ENCODE data around the gene CDYL2. TPM values are rescaled to one million over a fixed set of nuclear protein-coding genes. Genes with fewer than 3 reads are reported as not detected.

The CDYL2 gene
- total and polyA plus RNA-seq, 2 experiments from 2014 or later, result 0.74 to 0.95 TPM

DNA sequence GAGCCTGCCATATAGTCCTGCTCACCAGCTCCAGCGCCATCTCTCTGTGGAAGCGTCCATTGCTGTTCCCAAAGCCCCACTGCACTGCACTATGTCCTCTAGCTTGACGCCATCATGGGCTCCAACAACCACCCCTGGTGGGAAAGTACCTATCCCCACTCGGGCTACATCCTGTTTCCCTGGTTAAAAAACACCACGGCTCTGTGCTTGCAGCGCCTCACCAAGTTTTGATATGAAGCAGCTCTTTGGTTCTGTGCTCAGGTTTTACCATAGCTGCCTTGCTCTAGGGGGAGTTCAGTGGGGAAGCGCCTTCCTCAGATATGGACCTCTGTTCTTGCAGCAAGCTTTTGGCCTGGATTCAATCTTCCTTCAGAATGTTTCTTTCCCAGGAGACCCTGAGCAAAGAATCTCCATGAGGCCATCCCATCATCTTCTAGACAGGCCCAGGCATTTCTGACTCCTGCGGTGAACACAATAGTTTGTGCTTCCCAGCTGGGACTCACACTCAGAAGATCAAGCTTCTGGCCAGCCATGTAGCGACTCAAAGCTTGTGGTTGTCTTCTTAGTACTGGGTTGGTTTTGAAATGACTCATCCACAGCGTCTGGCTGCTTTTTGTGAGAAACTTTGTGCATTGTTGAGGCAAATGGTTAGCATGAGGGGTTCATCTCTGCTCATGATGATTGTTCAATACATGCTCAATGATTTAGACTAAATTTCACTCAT is 224.1 kb downstream of the CDYL2 start:
- TF ChIP-seq, protein P1, sequence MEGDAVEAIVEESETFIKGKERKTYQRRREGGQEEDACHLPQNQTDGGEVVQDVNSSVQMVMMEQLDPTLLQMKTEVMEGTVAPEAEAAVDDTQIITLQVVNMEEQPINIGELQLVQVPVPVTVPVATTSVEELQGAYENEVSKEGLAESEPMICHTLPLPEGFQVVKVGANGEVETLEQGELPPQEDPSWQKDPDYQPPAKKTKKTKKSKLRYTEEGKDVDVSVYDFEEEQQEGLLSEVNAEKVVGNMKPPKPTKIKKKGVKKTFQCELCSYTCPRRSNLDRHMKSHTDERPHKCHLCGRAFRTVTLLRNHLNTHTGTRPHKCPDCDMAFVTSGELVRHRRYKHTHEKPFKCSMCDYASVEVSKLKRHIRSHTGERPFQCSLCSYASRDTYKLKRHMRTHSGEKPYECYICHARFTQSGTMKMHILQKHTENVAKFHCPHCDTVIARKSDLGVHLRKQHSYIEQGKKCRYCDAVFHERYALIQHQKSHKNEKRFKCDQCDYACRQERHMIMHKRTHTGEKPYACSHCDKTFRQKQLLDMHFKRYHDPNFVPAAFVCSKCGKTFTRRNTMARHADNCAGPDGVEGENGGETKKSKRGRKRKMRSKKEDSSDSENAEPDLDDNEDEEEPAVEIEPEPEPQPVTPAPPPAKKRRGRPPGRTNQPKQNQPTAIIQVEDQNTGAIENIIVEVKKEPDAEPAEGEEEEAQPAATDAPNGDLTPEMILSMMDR (IDR thresholded peaks at IDR 0.05; ENCODE audit: low read depth, low read length), result no peak
- Histone ChIP-seq H3K4me1 (ENCODE audit: low read depth) (no peaks in the 10 kb centered on the region), H3K27me3 (no peaks in the 10 kb centered on the region), H3K27ac (no peak overlapping the region), H3K9me3 (ENCODE audit: low read depth) (peaks cover 3% of the 10 kb centered on the region), H3K4me3 (no peak overlapping the region), H3K36me3 (no peaks in the 10 kb centered on the region)
- peak in 1 of 2 donors; percentile 16 for DNase-seq (ENCODE audit: low read depth in 1 of 2, low spot score in 1 of 2)

DNA sequence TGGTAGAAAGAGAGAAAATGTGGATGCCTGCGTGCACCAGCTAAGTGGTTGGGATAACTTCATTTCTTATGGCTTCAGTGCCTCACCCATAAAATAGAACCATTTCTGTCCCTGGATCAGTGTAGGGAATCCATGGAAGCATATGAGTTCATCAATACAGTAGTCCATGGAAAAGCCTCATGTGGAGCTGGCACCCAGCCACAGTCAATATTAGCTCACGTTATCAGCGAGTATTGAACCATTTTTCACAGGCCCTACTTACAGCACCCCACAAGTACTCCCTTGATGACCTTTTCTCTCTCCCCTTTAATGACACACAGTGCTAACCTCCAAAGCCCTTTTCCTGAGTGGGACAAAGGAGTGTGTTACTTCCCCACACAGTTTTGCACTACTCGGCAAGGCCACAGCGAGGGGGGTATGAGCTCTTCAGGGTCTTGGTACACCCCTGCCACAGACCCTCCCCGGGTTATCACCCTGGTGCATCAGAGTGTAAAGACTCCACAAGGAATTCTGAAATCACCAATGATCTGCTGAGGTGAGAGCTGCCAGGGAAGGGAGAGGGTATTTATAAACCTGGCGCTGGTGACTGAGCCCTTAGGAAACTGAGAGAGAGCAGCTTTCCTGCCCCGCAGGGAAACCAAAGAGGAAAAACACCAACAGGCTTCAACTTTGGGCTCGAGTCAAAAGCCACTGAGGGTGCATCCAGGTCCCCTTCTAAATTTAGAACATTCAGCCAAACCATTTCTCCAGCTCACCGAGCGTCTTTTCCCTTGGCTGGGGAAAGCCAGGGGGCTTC is 226.7 kb downstream of the CDYL2 start:
- TF ChIP-seq, protein P1 (IDR thresholded peaks at IDR 0.05; ENCODE audit: low read depth, low read length), result no peak
- Histone ChIP-seq H3K9me3 (ENCODE audit: low read depth) (no peaks in the 10 kb centered on the region), H3K4me1 (ENCODE audit: low read depth) (no peaks in the 10 kb centered on the region), H3K36me3 (no peaks in the 10 kb centered on the region), H3K27me3 (no peaks in the 10 kb centered on the region), H3K4me3 (no peak overlapping the region), H3K27ac (no peak overlapping the region)
- no peak for DNase-seq (ENCODE audit: low read depth in 1 of 2, low spot score in 1 of 2)

DNA sequence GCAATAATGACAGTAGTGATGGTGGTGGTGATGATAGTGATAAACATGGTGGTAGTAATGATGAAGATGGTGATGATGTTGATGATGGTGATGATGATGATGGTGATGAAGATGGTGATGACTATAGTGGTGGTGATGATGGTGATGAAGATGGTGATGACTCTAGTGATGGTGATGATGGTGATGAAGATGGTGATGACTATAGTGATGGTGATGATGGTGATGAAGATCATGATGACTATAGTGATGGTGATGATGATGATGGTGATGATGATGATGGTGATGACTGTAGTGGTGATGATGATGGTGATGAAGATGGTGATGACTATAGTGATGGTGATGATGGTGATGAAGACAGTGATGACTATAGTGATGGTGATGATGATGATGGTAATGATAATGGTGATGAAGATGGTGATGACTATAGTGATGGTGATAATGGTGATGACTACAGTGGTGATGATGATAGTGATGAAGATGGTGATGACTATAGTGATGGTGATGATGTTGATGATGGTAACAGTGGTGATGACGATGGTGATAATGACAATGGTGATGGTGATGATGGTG is 228.0 kb downstream of the CDYL2 start:
- H3K4me1 ChIP-seq (ENCODE audit: low read depth), result no peaks in the 10 kb centered on the region
- H3K4me3 ChIP-seq, result no peak overlapping the region
- TF ChIP-seq, protein P1 (IDR thresholded peaks at IDR 0.05; ENCODE audit: low read depth, low read length), result no peak
- H3K9me3 ChIP-seq (ENCODE audit: low read depth), result no peaks in the 10 kb centered on the region
- H3K27ac ChIP-seq, result no peak overlapping the region
- no peaks in the 10 kb centered on the region for H3K36me3 ChIP-seq
- H3K27me3 ChIP-seq, result no peaks in the 10 kb centered on the region
- no peak for DNase-seq (ENCODE audit: low read depth in 1 of 2, low spot score in 1 of 2)

DNA sequence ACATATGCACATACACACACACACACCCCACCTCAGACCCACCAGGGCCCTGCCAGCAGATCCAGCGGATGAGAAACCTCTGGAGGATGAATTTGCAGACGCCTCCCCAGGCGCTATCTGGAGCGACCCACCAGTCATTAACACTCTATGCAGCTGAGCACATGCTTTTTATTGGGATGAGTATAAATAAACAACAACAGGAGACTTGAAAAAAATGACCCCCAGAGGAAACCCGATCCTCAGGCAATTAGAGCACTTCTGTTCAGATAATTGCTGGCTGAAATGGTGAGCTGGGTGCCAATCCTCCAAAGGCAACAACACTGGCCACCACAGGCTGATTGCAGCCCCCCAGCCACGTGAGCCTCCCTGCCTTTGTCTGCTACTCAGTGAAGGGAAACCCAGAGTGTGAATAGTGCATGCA is 230.7 kb downstream of the CDYL2 start:
- H3K9me3 ChIP-seq (ENCODE audit: low read depth), result no peaks in the 10 kb centered on the region
- H3K36me3 ChIP-seq, result no peaks in the 10 kb centered on the region
- H3K4me3 ChIP-seq, result no peak overlapping the region
- no peaks in the 10 kb centered on the region for H3K27me3 ChIP-seq
- DNase-seq (ENCODE audit: low read depth in 1 of 2, low spot score in 1 of 2), result no peak
- no peak overlapping the region for H3K27ac ChIP-seq
- H3K4me1 ChIP-seq (ENCODE audit: low read depth), result no peaks in the 10 kb centered on the region
- TF ChIP-seq, protein P1 (IDR thresholded peaks at IDR 0.05; ENCODE audit: low read depth, low read length), result no peak

DNA sequence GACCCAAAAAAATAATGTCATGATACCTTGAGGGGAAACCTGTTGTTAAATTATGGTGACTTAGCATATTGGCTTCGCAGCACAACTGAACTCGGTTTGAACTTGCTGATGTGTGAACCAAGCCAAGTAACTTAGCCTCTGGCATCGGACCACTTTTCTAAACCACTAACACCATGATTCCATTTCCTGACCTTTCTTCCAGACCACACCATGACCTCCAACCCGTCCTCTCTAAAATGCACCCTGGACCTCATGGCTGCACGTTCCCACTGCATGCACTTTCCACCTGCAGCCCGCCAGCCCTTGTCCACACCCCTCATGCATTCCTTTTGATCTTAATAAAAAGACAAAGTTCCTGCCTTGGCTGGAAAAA is 234.3 kb downstream of the CDYL2 start:
- no peak overlapping the region for H3K4me3 ChIP-seq
- no peaks in the 10 kb centered on the region for H3K9me3 ChIP-seq (ENCODE audit: low read depth)
- H3K27me3 ChIP-seq, result no peaks in the 10 kb centered on the region
- peak in 1 of 2 donors; percentile 69 for DNase-seq (ENCODE audit: low read depth in 1 of 2, low spot score in 1 of 2)
- H3K36me3 ChIP-seq, result no peaks in the 10 kb centered on the region
- TF ChIP-seq, protein P1 (IDR thresholded peaks at IDR 0.05; ENCODE audit: low read depth, low read length), result no peak
- H3K27ac ChIP-seq, result no peak overlapping the region
- no peaks in the 10 kb centered on the region for H3K4me1 ChIP-seq (ENCODE audit: low read depth)

All from cardiac muscle cell (in vitro differentiated cells and primary cell).